Loucy (cell line): ENCODE results near the gene FASTKD3.
A peak's percentile ranks its signal among the peaks of the same experiment; 100 is the strongest.

Experiments
- H2AFZ ChIP-seq: fragments of 200-600 bp; sonication (generic); 2 replicates; pipeline ENCODE4 v1.6.0; 2016; ENCODE audit warnings: antibody characterized with exemption, mild to moderate bottlenecking, low read length, moderate library complexity
- H3F3A ChIP-seq: fragments of 200-600 bp; 2 replicates; pipeline ENCODE4 v1.6.0; 2016; ENCODE audit warnings: antibody characterized with exemption, low read depth, mild to moderate bottlenecking
- H3K27me3 ChIP-seq: fragments of 200-600 bp; sonication (generic); 2 replicates; pipeline ENCODE4 v1.6.1; 2014; ENCODE audit warnings: low read length, mild to moderate bottlenecking; ENCODE audit not compliant: insufficient read depth, poor library complexity, severe bottlenecking
- H3K36me3 ChIP-seq: fragments of 200-600 bp; sonication (generic); 2 replicates; pipeline ENCODE4 v1.6.1; 2016; ENCODE audit warnings: low read length; ENCODE audit not compliant: insufficient read depth
- H3K4me1 ChIP-seq: fragments of 200-600 bp; sonication (generic); 2 replicates; pipeline ENCODE4 v1.5.1; 2014; ENCODE audit warnings: low read length, mild to moderate bottlenecking; ENCODE audit not compliant: insufficient read depth, poor library complexity, severe bottlenecking
- H3K4me2 ChIP-seq: fragments of 200-600 bp; sonication (generic); 2 replicates; pipeline ENCODE4 v1.6.0; 2014; ENCODE audit warnings: antibody characterized with exemption, low read length, low read depth, mild to moderate bottlenecking; ENCODE audit not compliant: poor library complexity, severe bottlenecking
- H3K4me3 ChIP-seq: fragments of 200-600 bp; sonication (generic); 2 replicates; pipeline ENCODE4 v1.5.1; 2014; ENCODE audit warnings: low read length, mild to moderate bottlenecking, mixed read lengths; ENCODE audit not compliant: poor library complexity, severe bottlenecking
- H3K79me2 ChIP-seq: fragments of 200-600 bp; sonication (generic); 2 replicates; pipeline ENCODE4 v1.6.1; 2014; ENCODE audit warnings: low read length; ENCODE audit not compliant: insufficient read depth
- H3K9ac ChIP-seq: fragments of 200-600 bp; sonication (generic); 2 replicates; pipeline ENCODE4 v1.6.0; 2014; ENCODE audit warnings: mild to moderate bottlenecking, low read depth, low read length, moderate library complexity; ENCODE audit not compliant: poor library complexity, severe bottlenecking
- H3K9me2 ChIP-seq: fragments of 200-600 bp; sonication (generic); replicated peaks from 2 replicates; pipeline ENCODE4 v1.6.1; 2016; ENCODE audit warnings: low read depth, low read length, mixed read lengths
- H3K9me3 ChIP-seq: fragments of 200-600 bp; sonication (generic); 2 replicates; pipeline ENCODE4 v1.6.1; 2014; ENCODE audit warnings: mild to moderate bottlenecking, antibody characterized with exemption, low read length, low read depth; ENCODE audit not compliant: insufficient read depth
- H4K20me1 ChIP-seq: fragments of 200-600 bp; sonication (generic); 2 replicates; pipeline ENCODE4 v1.6.0; 2014; ENCODE audit warnings: antibody characterized with exemption, low read length, mild to moderate bottlenecking; ENCODE audit not compliant: insufficient read depth, poor library complexity, severe bottlenecking
- CTCF ChIP-seq: fragments of 200-600 bp; sonication (generic); conservative IDR thresholded peaks from 2 replicates; pipeline ENCODE4 v1.5.1; 2014; ENCODE audit warnings: mild to moderate bottlenecking, antibody characterized with exemption, low read length
- EZH2phosphoT487 ChIP-seq: fragments of 200-600 bp; IDR thresholded peaks from 2 replicates; pipeline ENCODE4 v1.6.1; 2018; ENCODE audit warnings: antibody characterized with exemption, mild to moderate bottlenecking, moderate library complexity, borderline replicate concordance

Gene FASTKD3

GRCh38 chr5:7857926-7858632 lies 10.8 kb downstream of the FASTKD3 start:
- no peak overlapping the region for H3K4me3 ChIP-seq
- H3F3A ChIP-seq, result no peaks in the 10 kb centered on the region
- H3K36me3 ChIP-seq, result peaks cover 22% of the 10 kb centered on the region; the same call in 1 of the 2 replicates
- H4K20me1 ChIP-seq, result no peaks in the 10 kb centered on the region
- H2AFZ ChIP-seq, result no peak overlapping the region
- H3K9me3 ChIP-seq, result no peaks in the 10 kb centered on the region
- H3K4me2 ChIP-seq, result peak overlapping the region; percentile 4
- TF ChIP-seq EZH2phosphoT487, result no peak
- no peak for TF ChIP-seq CTCF
- H3K79me2 ChIP-seq, result no peaks in the 10 kb centered on the region
- no peaks in the 10 kb centered on the region for H3K27me3 ChIP-seq
- H3K9ac ChIP-seq, result no peak overlapping the region
- H3K4me1 ChIP-seq, result peaks cover 14% of the 10 kb centered on the region
- no peaks in the 10 kb centered on the region for H3K9me2 ChIP-seq

GRCh38 chr5:7857361-7857760 lies 11.5 kb downstream of the FASTKD3 start:
- Histone ChIP-seq H3K27me3 (no peaks in the 10 kb centered on the region), H3K9ac (no peak overlapping the region), H3K9me3 (no peaks in the 10 kb centered on the region), H3K4me3 (no peak overlapping the region), H3K36me3 (peaks cover 22% of the 10 kb centered on the region; the same call in 1 of the 2 replicates), H3K9me2 (no peaks in the 10 kb centered on the region), H3K4me2 (no peak overlapping the region), H4K20me1 (no peaks in the 10 kb centered on the region), H3F3A (no peaks in the 10 kb centered on the region), H2AFZ (no peak overlapping the region), H3K79me2 (no peaks in the 10 kb centered on the region), H3K4me1 (peaks cover 18% of the 10 kb centered on the region)
- TF ChIP-seq EZH2phosphoT487 (no peak), CTCF (no peak)

- H3K9ac ChIP-seq, result no peak overlapping the region
- no peaks in the 10 kb centered on the region for H3K27me3 ChIP-seq
- H3K9me2 ChIP-seq, result no peaks in the 10 kb centered on the region
- no peaks in the 10 kb centered on the region for H4K20me1 ChIP-seq
- H2AFZ ChIP-seq, result no peak overlapping the region
- H3K4me2 ChIP-seq, result no peak overlapping the region
- H3K9me3 ChIP-seq, result no peaks in the 10 kb centered on the region
- peaks cover 23% of the 10 kb centered on the region for H3K4me1 ChIP-seq
- no peaks in the 10 kb centered on the region for H3K79me2 ChIP-seq
- peaks cover 22% of the 10 kb centered on the region; the same call in 1 of the 2 replicates for H3K36me3 ChIP-seq
- H3K4me3 ChIP-seq, result no peak overlapping the region
- no peak for TF ChIP-seq EZH2phosphoT487
- TF ChIP-seq CTCF, result peak; percentile 93
- H3F3A ChIP-seq, result no peaks in the 10 kb centered on the region
Observed at GRCh38 chr5:7856855-7857254, 12.0 kb downstream of the FASTKD3 start.
